ENCODE data around the gene NFU1. TPM values are rescaled to one million over a fixed set of nuclear protein-coding genes. Genes with fewer than 3 reads are reported as not detected.

Gene NFU1
- total and polyA plus RNA-seq, 9 of the 15 experiments (the other 6 are each of a cell fraction or from before 2014, with no cell fraction given) = 33.3 to 61.8 (median 53.7) TPM

GRCh38 chr2:69452687-69453086 is 15.5 kb upstream of the NFU1 start:
- H2AFZ ChIP-seq (ENCODE audit: low read depth, low read length) = no peak overlapping the region
- no peaks in the 10 kb centered on the region for H3K9me1 ChIP-seq (ENCODE audit: control insufficient read depth, insufficient read depth, low read length)
- ATAC-seq (no peak), DNase-seq (ENCODE audit: extremely low read depth in 1 of 4, low spot score in 3 of 4) (no peak), FAIRE-seq (no peak)
- no TSS peak for BruUV-seq (replicated peaks)
- no peaks in the 10 kb centered on the region for H3K4me1 ChIP-seq (replicated peaks in 1 of 2; ENCODE audit: control insufficient read depth in 2 of 2, insufficient read depth in 2 of 2, low read length in 2 of 2)
- H3K79me2 ChIP-seq (ENCODE audit: control insufficient read depth, insufficient read depth, low read length) = no peaks in the 10 kb centered on the region
- no peak overlapping the region for H3K4me2 ChIP-seq (ENCODE audit: insufficient read depth, low read length)
- H3K36me3 ChIP-seq (ENCODE audit: control insufficient read depth, insufficient read depth, low read length) = no peaks in the 10 kb centered on the region
- H3K27me3 ChIP-seq (ENCODE audit: control insufficient read depth in 2 of 2, insufficient read depth in 2 of 2, low read length in 2 of 2) = no peaks in the 10 kb centered on the region
- intact Hi-C loops (cut with micrococcal nuclease) (no loop called here), in situ Hi-C loops (cut with MboI) (no loop called here)
- H3K9ac ChIP-seq (ENCODE audit: insufficient read depth in 1 of 2, low read depth in 2 of 2, low read length in 2 of 2) = no peak overlapping the region
- no peaks in the 10 kb centered on the region for H3K9me3 ChIP-seq (replicated peaks; ENCODE audit: control insufficient read depth, insufficient read depth, low read depth, low read length)
- ChIA-PET POLR2A (interaction anchor here (2.3 kb wide), 1 partner anchor 16 kb away, joined by 8 read pairs; the partner anchor contains the start of gene NFU1), CTCF (ENCODE audit: low intra/inter-chr PET ratio) (no interaction called here)
- no peak overlapping the region for H3K4me3 ChIP-seq
- H4K20me1 ChIP-seq (replicated peaks; ENCODE audit: control insufficient read depth, insufficient read depth, low read length) = 0 out of 2 replicates have a peak, but pooled peaks cover 2% of the 10 kb centered on the region
- WGBS (ENCODE audit: insufficient coverage, low coverage, missing lambda C conversion rate) = 87% methylated on average over 3 of the region's 3 CpGs
- no peak overlapping the region for H3K27ac ChIP-seq (ENCODE audit: extremely low read depth, low read depth, low read length)
- TF ChIP-seq PTTG1 (tag; IDR thresholded peaks at IDR 0.05; ENCODE audit: low read depth) (peak; percentile 89), CREB3 (tag; conservative IDR thresholded peaks at IDR 0.05; ENCODE audit: low read depth) (peak; percentile 90), ZKSCAN3 (CRISPR knock-in tag; IDR thresholded peaks at IDR 0.05) (no peak), EZH2 (IDR thresholded peaks at IDR 0.05; ENCODE audit: borderline replicate concordance, low read depth, low read length) (no peak), TOE1 (IDR thresholded peaks at IDR 0.05; ENCODE audit: borderline replicate concordance) (no peak), TOE1 (CRISPR knock-in tag; IDR thresholded peaks at IDR 0.05; ENCODE audit: borderline replicate concordance, low read depth) (no peak), E2F8 (IDR thresholded peaks at IDR 0.05; ENCODE audit: low read depth, partially characterized antibody) (no peak), ESRRB (CRISPR knock-in tag; IDR thresholded peaks at IDR 0.05; ENCODE audit: borderline replicate concordance) (no peak), ZNF57 (CRISPR knock-in tag; IDR thresholded peaks at IDR 0.05) (no peak), GATAD2B (IDR thresholded peaks at IDR 0.05; ENCODE audit: borderline replicate concordance) (no peak), NR3C1 (CRISPR knock-in tag; IDR thresholded peaks at IDR 0.05) (no peak), BCL6 (CRISPR knock-in tag; IDR thresholded peaks at IDR 0.05) (0 out of 2 replicates have a peak, but pooled peaks have one; percentile 35), CREM (IDR thresholded peaks at IDR 0.05; ENCODE audit: low read depth) (no peak), ILK (tag; IDR thresholded peaks at IDR 0.05; ENCODE audit: borderline replicate concordance, low read depth) (peak; percentile 47; the same call in 1 of the 2 replicates), ZNF444 (CRISPR knock-in tag; IDR thresholded peaks at IDR 0.05) (no peak)

Measured in K562 (cell line).